Hair follicle dermal papilla cell (primary cell): ENCODE results near the gene CRYAA. TPM values are rescaled to one million over a fixed set of nuclear protein-coding genes. Genes with fewer than 3 reads are reported as not detected.

Source experiments
- total RNA-seq: library from RNA; depleted of rRNA; stranded (reverse); fragments of >200 nt; gene quantifications from 2 replicates; pipeline ENCODE4 v1.2.3, GENCODE V29; 2012

The CRYAA gene, protein sequence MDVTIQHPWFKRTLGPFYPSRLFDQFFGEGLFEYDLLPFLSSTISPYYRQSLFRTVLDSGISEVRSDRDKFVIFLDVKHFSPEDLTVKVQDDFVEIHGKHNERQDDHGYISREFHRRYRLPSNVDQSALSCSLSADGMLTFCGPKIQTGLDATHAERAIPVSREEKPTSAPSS
- not detected in 2 replicates for total RNA-seq

DNA sequence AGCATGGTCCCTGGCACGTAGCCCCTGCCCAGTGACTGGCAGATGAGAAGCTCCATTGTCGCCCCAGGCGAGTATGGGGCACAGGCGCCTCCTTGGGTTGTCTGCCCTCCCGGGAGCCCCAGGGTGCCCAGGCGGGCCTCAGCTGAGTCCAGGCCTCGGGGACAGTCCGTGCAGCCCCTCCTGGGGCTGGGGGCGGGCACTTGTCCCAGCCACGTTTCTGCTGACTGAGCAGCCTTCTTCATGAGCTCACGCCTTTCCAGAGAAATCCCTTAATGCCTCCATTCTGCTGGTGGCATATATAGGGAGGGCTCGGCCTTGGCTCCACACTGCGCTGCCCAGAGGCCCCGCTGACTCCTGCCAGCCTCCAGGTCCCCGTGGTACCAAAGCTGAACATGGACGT, at the start of gene CRYAA:
CRYAA (plus strand) TSS at position 301 of the 400 bp plus-strand sequence; CDS start at position 393, 92 bp downstream.

Other genes starting within 250 kb of the CRYAA start
- not detected in 2 replicates for gene ERVH48-1, start 243.4 kb upstream of the CRYAA start, total RNA-seq
- gene PKNOX1, start 194.4 kb upstream of the CRYAA start, total RNA-seq, result 18.5 and 19.3 TPM in 2 replicates
- 46.2 and 119 TPM in 2 replicates for gene CBS, start 93.2 kb upstream of the CRYAA start, total RNA-seq
- gene U2AF1, start 61.4 kb upstream of the CRYAA start, total RNA-seq, result 27.4 and 28.9 TPM in 2 replicates